Natural killer cell (primary cell): ENCODE measurements around the gene CIDEA. TPM values are rescaled to one million over a fixed set of nuclear protein-coding genes. Genes with fewer than 3 reads are reported as not detected.

Experiments
- ATAC-seq, 3 donors: fragments of 150-1000 bp in 2 of 3; fragments of 200-7000 bp in 1 of 3; cut with Tn5 transposase; 1 replicate in 1 of 3; 2 replicates in 2 of 3; pipeline ENCODE4 v1.10.0; 2021; ENCODE audit warnings: mild to moderate bottlenecking in 2 of 3, moderate library complexity in 2 of 3
- DNase-seq, 2 donors: peaks; one replicate each; pipeline versions ENCODE4 v3.0.0 to v3.0.0-alpha.2; 2013 to 2021; ENCODE audit warnings: mixed read lengths in 1 of 2
- H3K27ac ChIP-seq: one replicate; pipeline ENCODE4 v1.5.1; 2013; ENCODE audit warnings: mild to moderate bottlenecking, low read length
- H3K27me3 ChIP-seq: one replicate; pipeline ENCODE4 v1.6.1; 2013; ENCODE audit warnings: low read length; ENCODE audit not compliant: control insufficient read depth, insufficient read depth
- H3K36me3 ChIP-seq: one replicate; pipeline ENCODE4 v1.6.1; 2013; ENCODE audit warnings: low read length; ENCODE audit not compliant: control insufficient read depth, insufficient read depth
- H3K4me1 ChIP-seq: one replicate; pipeline ENCODE4 v1.6.1; 2013; ENCODE audit warnings: low read length; ENCODE audit not compliant: control insufficient read depth, insufficient read depth
- H3K4me3 ChIP-seq: one replicate; pipeline ENCODE4 v1.5.1; 2013; ENCODE audit warnings: low read length
- H3K9me3 ChIP-seq: one replicate; pipeline ENCODE4 v1.6.1; 2013; ENCODE audit warnings: low read length; ENCODE audit not compliant: control insufficient read depth, insufficient read depth
- H3K27ac Mint-ChIP-seq, 2 donors: one replicate each; pipeline ENCODE4 v1.8.0; 2022; ENCODE audit warnings: mild to moderate bottlenecking in 2 of 2, mixed read lengths in 2 of 2, moderate library complexity in 1 of 2
- H3K27me3 Mint-ChIP-seq, 2 donors: one replicate each; pipeline ENCODE4 v1.8.0; 2022; ENCODE audit warnings: low read depth in 2 of 2, mixed read lengths in 2 of 2
- H3K36me3 Mint-ChIP-seq: one replicate; pipeline ENCODE4 v1.8.0; 2022; ENCODE audit warnings: mixed read lengths
- H3K4me1 Mint-ChIP-seq, 2 donors: one replicate each; pipeline ENCODE4 v1.8.0; 2022; ENCODE audit warnings: mixed read lengths in 2 of 2
- H3K4me3 Mint-ChIP-seq: one replicate; pipeline ENCODE4 v1.8.0; 2022; ENCODE audit warnings: mild to moderate bottlenecking, moderate library complexity, mixed read lengths
- H3K9me3 Mint-ChIP-seq, 2 donors: one replicate each; pipeline ENCODE4 v1.8.0; 2022; ENCODE audit warnings: mixed read lengths in 2 of 2
- WGBS: methylation state at CpG from one replicate; pipeline ENCODE4 v1.1.7; 2013; ENCODE audit warnings: missing lambda C conversion rate; ENCODE audit not compliant: insufficient coverage; 5-methylcytosine and 5-hydroxymethylcytosine counted together
- intact Hi-C: fragments of 100-400 bp; cut with micrococcal nuclease; formaldehyde crosslinking; loops from one replicate; pipeline ENCODE4 v1.14.2; 2022
- total RNA-seq, 4 donors: library from RNA; stranded (reverse); fragments of 120-200 nt in 1 of 4; gene quantifications; one replicate each; pipeline versions ENCODE4 v1.2.3 to v1.2.4, GENCODE V29; 2013 to 2022
- TF ChIP-seq, protein P1 (sequence below): fragments of 200-600 bp; IDR thresholded peaks from one replicate; pipeline ENCODE4 v1.8.0; 2022; ENCODE audit warnings: antibody characterized with exemption

Gene CIDEA
- total RNA-seq, 3 donors from 2014 or later (not counting 1 experiment from before 2014, with no cell fraction given): not detected

DNA sequence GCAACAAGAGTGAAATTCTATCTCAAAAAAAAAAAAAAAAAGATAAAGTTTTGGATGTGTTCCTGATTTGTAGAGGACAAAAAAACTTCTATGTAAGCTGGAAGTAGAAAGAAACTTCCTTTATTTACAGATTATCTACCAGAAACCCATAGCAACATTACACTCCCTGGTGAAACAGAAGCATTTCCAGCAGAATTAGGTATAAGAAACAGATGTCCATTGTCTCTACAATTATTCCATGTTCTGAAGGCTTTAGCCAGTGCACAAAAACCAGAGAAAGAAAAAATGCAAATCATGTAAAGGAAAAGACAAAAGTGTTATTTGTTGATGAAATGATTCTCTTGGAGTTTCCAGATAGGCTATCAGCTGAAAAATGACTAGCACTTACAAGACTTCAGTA is 58.8 kb downstream of the CIDEA start:
- Mint-ChIP-seq H3K4me3 (no peak overlapping the region), H3K27me3 (peaks cover 12 to 18% of the 10 kb centered on the region in 2 donors), H3K4me1 (no peaks in the 10 kb centered on the region), H3K36me3 (peaks cover 7% of the 10 kb centered on the region), H3K27ac (no peak overlapping the region), H3K9me3 (peaks cover 0 to 4% of the 10 kb centered on the region in 2 donors)
- H3K27me3 ChIP-seq: peaks cover 10% of the 10 kb centered on the region
- no peaks in the 10 kb centered on the region for H3K9me3 ChIP-seq
- no peaks in the 10 kb centered on the region for H3K36me3 ChIP-seq
- no peak overlapping the region for H3K4me3 ChIP-seq
- TF ChIP-seq, protein P1, sequence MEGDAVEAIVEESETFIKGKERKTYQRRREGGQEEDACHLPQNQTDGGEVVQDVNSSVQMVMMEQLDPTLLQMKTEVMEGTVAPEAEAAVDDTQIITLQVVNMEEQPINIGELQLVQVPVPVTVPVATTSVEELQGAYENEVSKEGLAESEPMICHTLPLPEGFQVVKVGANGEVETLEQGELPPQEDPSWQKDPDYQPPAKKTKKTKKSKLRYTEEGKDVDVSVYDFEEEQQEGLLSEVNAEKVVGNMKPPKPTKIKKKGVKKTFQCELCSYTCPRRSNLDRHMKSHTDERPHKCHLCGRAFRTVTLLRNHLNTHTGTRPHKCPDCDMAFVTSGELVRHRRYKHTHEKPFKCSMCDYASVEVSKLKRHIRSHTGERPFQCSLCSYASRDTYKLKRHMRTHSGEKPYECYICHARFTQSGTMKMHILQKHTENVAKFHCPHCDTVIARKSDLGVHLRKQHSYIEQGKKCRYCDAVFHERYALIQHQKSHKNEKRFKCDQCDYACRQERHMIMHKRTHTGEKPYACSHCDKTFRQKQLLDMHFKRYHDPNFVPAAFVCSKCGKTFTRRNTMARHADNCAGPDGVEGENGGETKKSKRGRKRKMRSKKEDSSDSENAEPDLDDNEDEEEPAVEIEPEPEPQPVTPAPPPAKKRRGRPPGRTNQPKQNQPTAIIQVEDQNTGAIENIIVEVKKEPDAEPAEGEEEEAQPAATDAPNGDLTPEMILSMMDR: no peak
- intact Hi-C loops: no loop called here
- DNase-seq (no peak), ATAC-seq (no peak)
- peaks cover 8% of the 10 kb centered on the region for H3K4me1 ChIP-seq
- H3K27ac ChIP-seq: no peak overlapping the region

DNA sequence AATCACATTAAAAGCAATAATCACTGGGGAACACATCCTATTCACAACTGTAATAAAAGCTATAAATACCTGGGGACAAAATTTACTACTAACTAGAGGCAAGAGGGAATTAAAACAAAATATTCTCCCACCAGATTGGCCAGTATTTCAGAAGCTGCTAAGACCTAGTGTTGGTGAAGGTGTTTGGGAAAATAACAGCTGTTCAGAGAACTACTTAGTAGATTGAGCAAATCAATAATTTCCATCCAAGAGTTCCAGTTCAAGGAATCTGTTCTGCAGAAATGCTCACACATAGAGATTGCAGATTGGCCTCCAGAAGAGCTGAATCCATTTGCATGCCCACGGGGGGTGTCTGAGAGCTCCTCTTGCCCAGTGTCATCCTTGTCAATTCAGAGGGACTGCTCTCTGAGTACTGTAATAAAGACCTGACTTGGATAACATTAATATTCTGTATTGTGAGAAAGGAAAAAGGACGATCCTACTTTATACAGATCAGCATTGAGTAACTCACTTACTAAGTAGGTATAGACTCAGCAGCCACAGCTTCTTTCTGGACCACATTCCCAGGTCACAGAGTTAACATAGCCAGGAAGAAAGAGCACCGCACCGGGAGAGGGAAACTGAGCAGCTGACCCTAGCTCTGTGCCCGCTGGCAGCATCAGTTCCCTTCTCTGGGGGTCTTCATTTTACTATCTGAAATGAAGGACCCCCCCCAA is 59.5 kb downstream of the CIDEA start:
- TF ChIP-seq, protein P1: no peak
- Mint-ChIP-seq H3K36me3 (peaks cover 7% of the 10 kb centered on the region), H3K4me1 (no peaks in the 10 kb centered on the region), H3K27ac (no peak overlapping the region), H3K4me3 (no peak overlapping the region), H3K27me3 (peaks cover 12 to 18% of the 10 kb centered on the region in 2 donors), H3K9me3 (peaks cover 0 to 4% of the 10 kb centered on the region in 2 donors)
- 95% methylated on average over 5 of the region's 5 CpGs for WGBS
- ATAC-seq (no peak), DNase-seq (no peak)
- H3K4me1 ChIP-seq: peaks cover 7% of the 10 kb centered on the region
- H3K4me3 ChIP-seq: no peak overlapping the region
- no peaks in the 10 kb centered on the region for H3K9me3 ChIP-seq
- H3K36me3 ChIP-seq: no peaks in the 10 kb centered on the region
- intact Hi-C loops: no loop called here
- H3K27ac ChIP-seq: no peak overlapping the region
- peaks cover 9% of the 10 kb centered on the region for H3K27me3 ChIP-seq

DNA sequence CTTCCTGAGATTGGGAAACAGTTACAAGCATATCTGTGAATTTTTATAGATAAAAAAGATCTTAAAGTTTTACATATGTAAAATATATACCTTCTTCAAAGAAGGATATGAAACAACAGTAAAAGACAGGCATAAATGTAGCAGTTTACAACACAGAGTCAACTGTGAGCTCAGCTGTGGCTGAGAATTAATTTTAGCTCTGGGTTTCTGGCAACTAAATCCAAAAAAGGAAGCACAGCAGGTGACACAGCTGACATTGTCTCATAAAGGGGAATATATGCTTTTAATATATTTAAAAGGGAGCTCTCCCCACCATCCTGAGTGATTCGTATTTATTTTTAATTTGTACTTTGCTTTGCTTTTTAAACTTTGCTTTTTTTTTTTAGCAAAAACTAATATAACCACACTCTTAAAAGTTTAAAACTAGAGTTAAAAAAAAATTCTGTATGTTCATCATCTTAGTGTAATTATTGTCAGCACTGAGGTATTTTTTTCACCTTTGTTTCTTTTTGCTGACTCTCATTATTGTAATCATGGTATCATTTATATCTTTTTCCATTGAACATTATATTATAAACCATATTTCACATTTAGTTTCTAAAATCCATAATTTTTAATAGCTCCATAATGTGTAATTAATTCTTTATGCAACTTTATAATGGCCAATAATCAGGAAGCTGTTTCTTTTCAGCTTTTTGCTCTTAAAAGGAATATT is 60.6 kb downstream of the CIDEA start:
- Histone ChIP-seq H3K27ac (peak overlapping the region; percentile 26), H3K36me3 (no peaks in the 10 kb centered on the region), H3K4me3 (no peak overlapping the region), H3K27me3 (peaks cover under 1% of the 10 kb centered on the region), H3K4me1 (peaks cover 5% of the 10 kb centered on the region), H3K9me3 (no peaks in the 10 kb centered on the region)
- ATAC-seq (no peak), DNase-seq (no peak)
- Mint-ChIP-seq H3K36me3 (peaks cover 7% of the 10 kb centered on the region), H3K9me3 (peaks cover 0 to 4% of the 10 kb centered on the region in 2 donors), H3K27ac (no peak overlapping the region), H3K4me1 (no peaks in the 10 kb centered on the region), H3K27me3 (peaks cover 5 to 12% of the 10 kb centered on the region in 2 donors), H3K4me3 (no peak overlapping the region)
- intact Hi-C loops: no loop called here
- WGBS: no CpG with 5 or more reads among the region's 1 CpG
- TF ChIP-seq, protein P1: no peak
